Measurements from ENCODE around the gene LIX1L. TPM values are rescaled to one million over a fixed set of nuclear protein-coding genes. Genes with fewer than 3 reads are reported as not detected.
"Not testable (repeated sequence)": the region's sequence is repeated elsewhere in the genome, so short reads cannot be mapped to it uniquely, and the experiment has no call there.

LIX1L gene
- total and polyA plus RNA-seq, 2 donors (not counting 1 experiment from before 2014, with no cell fraction given): 14.4 to 31.7 TPM

GRCh38 chr1:145926686-145927062 lies 31.1 kb downstream of the LIX1L start:
- intact Hi-C loops (cut with micrococcal nuclease): loop anchor here (1.0 to 2.0 kb wide), 6 partner anchors 8 to 110 kb away; partner anchors contain the start of genes ANKRD34A, LIX1L, PEX11B and PIAS3
- peak overlapping the region; percentile 71 to 95 (median 83) for H3K4me3 ChIP-seq (ENCODE audit: control extremely low read depth in 1 of 5, extremely low read depth in 1 of 5, insufficient read depth in 1 of 5, low read depth in 2 of 5, low read length in 4 of 5)
- peak overlapping the region; percentile 77 for H3K4me2 ChIP-seq (replicated peaks; ENCODE audit: low read depth, low read length, poor library complexity, severe bottlenecking)
- H3K36me3 ChIP-seq (replicated peaks in 1 of 2; ENCODE audit: control extremely low read depth in 1 of 2, control insufficient read depth in 1 of 2, extremely low read depth in 1 of 2, insufficient read depth in 2 of 2, low read length in 1 of 2): peaks cover 3 to 19% of the 10 kb centered on the region in 2 experiments
- Mint-ChIP-seq H3K4me1 (peaks cover 8% of the 10 kb centered on the region), H3K4me3 (no peak overlapping the region), H3K9me3 (ENCODE audit: insufficient read depth) (no peaks in the 10 kb centered on the region), H3K27me3 (no peaks in the 10 kb centered on the region), H3K27ac (no peak overlapping the region)
- no peaks in the 10 kb centered on the region for H4K20me1 ChIP-seq (ENCODE audit: control insufficient read depth, insufficient read depth, low read length, poor library complexity, severe bottlenecking)
- WGBS (ENCODE audit: insufficient coverage): 30% methylated on average over 5 of the region's 19 CpGs
- no peaks in the 10 kb centered on the region for H3K9me3 ChIP-seq (ENCODE audit: control extremely low read depth in 1 of 3, control insufficient read depth in 2 of 3, insufficient read depth in 1 of 3, low read length in 2 of 3)
- ATAC-seq (ENCODE audit: low read depth) (no peak), DNase-seq (no peak)
- peaks cover 17 to 24% of the 10 kb centered on the region in 2 donors for H3K4me1 ChIP-seq (ENCODE audit: control insufficient read depth in 2 of 2, insufficient read depth in 2 of 2, low read length in 2 of 2)
- ChIA-PET POLR2A (interaction anchor here (0.8 to 3.5 kb wide), 7 partner anchors 8 to 102 kb away, joined by 3 to 43 read pairs (median 18); partner anchors contain the start of genes ANKRD34A, LIX1L, PEX11B and PIAS3), CTCF (interaction anchor here (0.6 to 3.6 kb wide), 19 partner anchors 8 to 126 kb away, joined by 3 to 30 read pairs (median 7); partner anchors contain the start of genes ANKRD34A, LIX1L, NUDT17 and PEX11B)
- H2AFZ ChIP-seq (ENCODE audit: insufficient read depth, low read depth, low read length, poor library complexity, severe bottlenecking): peak overlapping the region; percentile 73
- H3K27ac ChIP-seq (ENCODE audit: low read length in 2 of 2): peak overlapping the region; percentile 96 to 99
- peaks cover 20% of the 10 kb centered on the region for H3K79me2 ChIP-seq (ENCODE audit: control insufficient read depth, insufficient read depth, low read length)
- no peak for TF ChIP-seq CTCF (IDR thresholded peaks at IDR 0.05)
- TF ChIP-seq EZH2 (IDR thresholded peaks at IDR 0.05; ENCODE audit: borderline replicate concordance, insufficient read depth, low read depth, low read length, poor library complexity, severe bottlenecking): no peak
- H3K27me3 ChIP-seq (replicated peaks in 1 of 4; ENCODE audit: control extremely low read depth in 1 of 4, control insufficient read depth in 3 of 4, insufficient read depth in 4 of 4, low read length in 3 of 4): no peaks in the 10 kb centered on the region
- peak overlapping the region; percentile 98 for H3K9ac ChIP-seq (ENCODE audit: low read length)

- peaks cover 30% of the 10 kb centered on the region for H3K79me2 ChIP-seq (ENCODE audit: control insufficient read depth, insufficient read depth, low read length)
- peaks cover 3 to 19% of the 10 kb centered on the region in 2 experiments for H3K36me3 ChIP-seq (replicated peaks in 1 of 2; ENCODE audit: control extremely low read depth in 1 of 2, control insufficient read depth in 1 of 2, extremely low read depth in 1 of 2, insufficient read depth in 2 of 2, low read length in 1 of 2)
- H3K4me3 Mint-ChIP-seq: no peak overlapping the region
- intact Hi-C loops (cut with micrococcal nuclease): no loop called here
- H3K9me3 ChIP-seq (ENCODE audit: control extremely low read depth in 1 of 3, control insufficient read depth in 2 of 3, insufficient read depth in 1 of 3, low read length in 2 of 3): no peaks in the 10 kb centered on the region
- H3K27ac Mint-ChIP-seq: no peak overlapping the region
- H3K27ac ChIP-seq (ENCODE audit: low read length in 2 of 2): no peak overlapping the region
- no peak overlapping the region for H3K4me2 ChIP-seq (replicated peaks; ENCODE audit: low read depth, low read length, poor library complexity, severe bottlenecking)
- TF ChIP-seq EZH2 (IDR thresholded peaks at IDR 0.05; ENCODE audit: borderline replicate concordance, insufficient read depth, low read depth, low read length, poor library complexity, severe bottlenecking): no peak
- TF ChIP-seq CTCF (IDR thresholded peaks at IDR 0.05): no peak
- ChIA-PET POLR2A (no interaction called here), CTCF (interaction anchor here (2.1 kb wide), 1 partner anchor 13 kb away, joined by 6 read pairs; no protein-coding TSS in a partner anchor)
- ATAC-seq (ENCODE audit: low read depth) (no peak), DNase-seq (no peak)
- H2AFZ ChIP-seq (ENCODE audit: insufficient read depth, low read depth, low read length, poor library complexity, severe bottlenecking): no peak overlapping the region
- H3K9me3 Mint-ChIP-seq (ENCODE audit: insufficient read depth): no peaks in the 10 kb centered on the region
- H3K4me1 Mint-ChIP-seq: peaks cover 28% of the 10 kb centered on the region
- no peaks in the 10 kb centered on the region for H3K27me3 Mint-ChIP-seq
- no peaks in the 10 kb centered on the region for H3K27me3 ChIP-seq (replicated peaks in 1 of 4; ENCODE audit: control extremely low read depth in 1 of 4, control insufficient read depth in 3 of 4, insufficient read depth in 4 of 4, low read length in 3 of 4)
- no peak overlapping the region for H3K4me3 ChIP-seq (ENCODE audit: control extremely low read depth in 1 of 5, extremely low read depth in 1 of 5, insufficient read depth in 1 of 5, low read depth in 2 of 5, low read length in 4 of 5)
- no peaks in the 10 kb centered on the region for H4K20me1 ChIP-seq (ENCODE audit: control insufficient read depth, insufficient read depth, low read length, poor library complexity, severe bottlenecking)
- peaks cover 24 to 34% of the 10 kb centered on the region in 2 donors for H3K4me1 ChIP-seq (ENCODE audit: control insufficient read depth in 2 of 2, insufficient read depth in 2 of 2, low read length in 2 of 2)
- H3K9ac ChIP-seq (ENCODE audit: low read length): no peak overlapping the region
- WGBS (ENCODE audit: insufficient coverage): no CpG with 5 or more reads among the region's 2 CpGs
These were observed 35.6 kb downstream of the LIX1L start for GRCh38 chr1:145922266-145922665.

GRCh38 chr1:145920297-145920696 lies 37.5 kb downstream of the LIX1L start:
- DNase-seq; H3K9me3 ChIP-seq (ENCODE audit: control extremely low read depth in 1 of 3, control insufficient read depth in 2 of 3, insufficient read depth in 1 of 3, low read length in 2 of 3); intact Hi-C loops (cut with micrococcal nuclease); H3K27me3 Mint-ChIP-seq; H3K27me3 ChIP-seq (replicated peaks in 1 of 4; ENCODE audit: control extremely low read depth in 1 of 4, control insufficient read depth in 3 of 4, insufficient read depth in 4 of 4, low read length in 3 of 4); POLR2A ChIA-PET; H3K9me3 Mint-ChIP-seq (ENCODE audit: insufficient read depth); ATAC-seq (ENCODE audit: low read depth); H3K9ac ChIP-seq (ENCODE audit: low read length); H3K27ac ChIP-seq (ENCODE audit: low read length in 2 of 2); H4K20me1 ChIP-seq (ENCODE audit: control insufficient read depth, insufficient read depth, low read length, poor library complexity, severe bottlenecking); H2AFZ ChIP-seq (ENCODE audit: insufficient read depth, low read depth, low read length, poor library complexity, severe bottlenecking); H3K4me3 ChIP-seq (ENCODE audit: control extremely low read depth in 1 of 5, extremely low read depth in 1 of 5, insufficient read depth in 1 of 5, low read depth in 2 of 5, low read length in 4 of 5); CTCF ChIA-PET: not testable (repeated sequence)
- no CpG with 5 or more reads among the region's 4 CpGs for WGBS (ENCODE audit: insufficient coverage)
- Histone ChIP-seq H3K4me1 (ENCODE audit: control insufficient read depth in 2 of 2, insufficient read depth in 2 of 2, low read length in 2 of 2) (peaks cover 15 to 24% of the 10 kb centered on the region in 2 donors), H3K79me2 (ENCODE audit: control insufficient read depth, insufficient read depth, low read length) (peaks cover 14% of the 10 kb centered on the region), H3K36me3 (replicated peaks in 1 of 2; ENCODE audit: control extremely low read depth in 1 of 2, control insufficient read depth in 1 of 2, extremely low read depth in 1 of 2, insufficient read depth in 2 of 2, low read length in 1 of 2) (peaks cover 0 to 21% of the 10 kb centered on the region in 2 experiments), H3K4me2 (replicated peaks; ENCODE audit: low read depth, low read length, poor library complexity, severe bottlenecking) (peak overlapping the region; percentile 75)
- Mint-ChIP-seq H3K4me1 (peaks cover 33% of the 10 kb centered on the region), H3K4me3 (peak overlapping the region; percentile 92), H3K27ac (peak overlapping the region; percentile 20)
